Panc1 (cell line): ENCODE measurements around the gene CXCL1. TPM values are rescaled to one million over a fixed set of nuclear protein-coding genes. Genes with fewer than 3 reads are reported as not detected.

ENCODE experiments used
- ATAC-seq: fragments of 200-7000 bp; cut with Tn5 transposase; 2 replicates; pipeline ENCODE4 v1.9.1; 2020; ENCODE audit warnings: mild to moderate bottlenecking, moderate library complexity
- BruUV-seq: library from RNA; stranded (reverse); fragments of 400-500 nt; replicated peaks from 2 replicates; lab custom pipeline; 2021; lab: Mats Ljungman, UMichigan
- CTCF ChIA-PET: fragments of 300-600 bp; sonication (Branson Sonifier 250); formaldehyde crosslinking; loops from one replicate; lab custom pipeline; 2022; ENCODE audit warnings: antibody characterized with exemption; lab: Charles Lee
- POLR2A ChIA-PET: fragments of 300-600 bp; sonication (Branson Sonifier 250); formaldehyde crosslinking; loops from one replicate; lab custom pipeline; 2022; ENCODE audit warnings: antibody characterized with exemption; lab: Charles Lee
- DNase-seq: peaks from one replicate; pipeline ENCODE4 v3.0.0-alpha.2; 2010; ENCODE audit warnings: low read depth, low spot score
- H3K27ac ChIP-seq: 2 replicates; pipeline ENCODE4 v1.5.1; 2011; ENCODE audit warnings: mild to moderate bottlenecking, low read length, inconsistent platforms
- H3K27me3 ChIP-seq: fragments of 200-500 bp; sonication (Bioruptor generic); 2 replicates; pipeline ENCODE4 v1.6.0; 2014; ENCODE audit warnings: low read length, inconsistent platforms; ENCODE audit not compliant: control insufficient read depth, insufficient read depth
- H3K36me3 ChIP-seq: fragments of 200-500 bp; sonication (Bioruptor generic); 2 replicates; pipeline ENCODE4 v1.5.1; 2014; ENCODE audit warnings: inconsistent platforms, mild to moderate bottlenecking, low read length, moderate library complexity; ENCODE audit not compliant: control insufficient read depth, insufficient read depth
- H3K4me1 ChIP-seq: 2 replicates; pipeline ENCODE4 v1.5.1; 2011; ENCODE audit warnings: inconsistent platforms, mild to moderate bottlenecking, low read length, moderate library complexity; ENCODE audit not compliant: control insufficient read depth, insufficient read depth
- H3K4me3 ChIP-seq, 2 experiments: 2 replicates each; pipeline ENCODE4 v1.5.1; 2011 to 2012; ENCODE audit warnings: low read depth in 2 of 2, low read length in 2 of 2, mild to moderate bottlenecking in 2 of 2, inconsistent platforms in 1 of 2, moderate library complexity in 1 of 2
- H3K9me3 ChIP-seq: fragments of 200-500 bp; sonication (Bioruptor generic); 2 replicates; pipeline ENCODE4 v1.5.1; 2014; ENCODE audit warnings: low read depth, mild to moderate bottlenecking, inconsistent platforms, low read length, moderate library complexity; ENCODE audit not compliant: control insufficient read depth, insufficient read depth
- CTCF ChIP-seq: fragments of 450-650 bp; IDR thresholded peaks from 2 replicates; pipeline ENCODE4 v1.5.1; 2017; ENCODE audit warnings: mild to moderate bottlenecking
- POLR2AphosphoS5 ChIP-seq: IDR thresholded peaks from 2 replicates; pipeline ENCODE4 v1.6.1; 2012; ENCODE audit warnings: mild to moderate bottlenecking, low read depth, low read length, moderate library complexity
- REST ChIP-seq, 2 experiments: IDR thresholded peaks; 2 replicates each; pipeline ENCODE4 v1.6.1; 2011 to 2012; ENCODE audit warnings: low read depth in 2 of 2, control low read depth in 1 of 2, low read length in 1 of 2, mild to moderate bottlenecking in 1 of 2, moderate library complexity in 1 of 2; ENCODE audit not compliant: insufficient read depth in 1 of 2
- SIN3A ChIP-seq: IDR thresholded peaks from 2 replicates; pipeline ENCODE4 v1.6.1; 2012; ENCODE audit warnings: low read depth, mild to moderate bottlenecking, low read length, moderate library complexity, borderline replicate concordance; ENCODE audit not compliant: insufficient read depth
- TCF7L2 ChIP-seq: IDR thresholded peaks from 2 replicates; pipeline ENCODE4 v1.6.1; 2011; ENCODE audit warnings: mild to moderate bottlenecking, low read depth, low read length, inconsistent platforms
- in situ Hi-C: cut with HindIII; loops from 2 replicates; pipeline ENCODE4 v1.10.0; 2016; ENCODE audit warnings: low sequenced_read_pairs, low pct_unique_long_range_greater_than_20kb
- intact Hi-C: fragments of 100-400 bp; cut with micrococcal nuclease; formaldehyde crosslinking; loops from one replicate; pipeline ENCODE4 v1.10.0; 2022; ENCODE audit not compliant: unreplicated experiment
- total RNA-seq: library from RNA; stranded (reverse); gene quantifications from one replicate; pipeline ENCODE4 v1.2.1, GENCODE V29; 2021; ENCODE audit not compliant: unreplicated experiment

The CXCL1 gene
- total RNA-seq, 1 experiment from 2014 or later = 12.8 TPM

- in situ Hi-C loops = no loop called here
- CTCF ChIA-PET = no interaction called here
- POLR2A ChIA-PET = no interaction called here
These were observed 44.9 kb downstream of the CXCL1 start for GRCh38 chr4:73914071-73914470.

GRCh38 chr4:73916172-73916925, 47.2 kb downstream of the CXCL1 start:
- TF ChIP-seq REST (IDR thresholded peaks at IDR 0.05; ENCODE audit: insufficient read depth in 1 of 2, low read depth in 2 of 2, low read length in 1 of 2) = no peak
- no peak for TF ChIP-seq TCF7L2
- TF ChIP-seq POLR2AphosphoS5 = no peak
- no peak for TF ChIP-seq CTCF
- no peak for TF ChIP-seq SIN3A
- Histone ChIP-seq H3K4me3 (no peak overlapping the region), H3K4me1 (peaks cover 5% of the 10 kb centered on the region; the same call in 1 of the 2 replicates), H3K27ac (peak overlapping the region; percentile 42; the same call in 1 of the 2 replicates), H3K9me3 (no peaks in the 10 kb centered on the region), H3K36me3 (no peaks in the 10 kb centered on the region), H3K27me3 (no peaks in the 10 kb centered on the region)
- intact Hi-C loops (loop anchor here (5.0 kb wide), 1 partner anchor 44 kb away; no protein-coding TSS in a partner anchor), in situ Hi-C loops (no loop called here)
- DNase-seq = no peak
- BruUV-seq = no TSS peak
- POLR2A ChIA-PET = no interaction called here
- CTCF ChIA-PET = no interaction called here
- no peak for ATAC-seq

More at GRCh38 chr4:73914071-73914470, 44.9 kb downstream of the CXCL1 start:
- Histone ChIP-seq H3K9me3 (no peaks in the 10 kb centered on the region), H3K27ac (no peak overlapping the region), H3K36me3 (no peaks in the 10 kb centered on the region), H3K27me3 (no peaks in the 10 kb centered on the region), H3K4me1 (peaks cover 5% of the 10 kb centered on the region; the same call in 1 of the 2 replicates), H3K4me3 (no peak overlapping the region)
- BruUV-seq = no TSS peak
- TF ChIP-seq SIN3A (no peak), REST (IDR thresholded peaks at IDR 0.05; ENCODE audit: insufficient read depth in 1 of 2, low read depth in 2 of 2, low read length in 1 of 2) (no peak), CTCF (no peak), POLR2AphosphoS5 (no peak), TCF7L2 (no peak)
- intact Hi-C loops = no loop called here
- no peak for ATAC-seq
- no peak for DNase-seq
